ENCODE data around the gene JAK1.

JAK1 gene

GRCh38 chr1:64887689-64888217 is 78.6 kb downstream of the JAK1 start:
- no peak for FAIRE-seq

GRCh38 chr1:64886877-64887276 is 79.5 kb downstream of the JAK1 start:
- FAIRE-seq = no peak

- no peak for FAIRE-seq
Measured at GRCh38 chr1:64885648-64886047, 80.7 kb downstream of the JAK1 start.

- FAIRE-seq = no peak
Measured at GRCh38 chr1:64884261-64885040, 81.9 kb downstream of the JAK1 start.

GRCh38 chr1:64882574-64883255 is 83.6 kb downstream of the JAK1 start:
- FAIRE-seq = no peak

- FAIRE-seq = no peak
Measured at GRCh38 chr1:64881281-64881680, 85.1 kb downstream of the JAK1 start.

- no peak for FAIRE-seq
Measured at GRCh38 chr1:64880449-64880848, 85.9 kb downstream of the JAK1 start.

GRCh38 chr1:64878931-64879611 is 87.3 kb downstream of the JAK1 start:
- no peak for FAIRE-seq

GRCh38 chr1:64878090-64878489 is 88.3 kb downstream of the JAK1 start:
- no peak for FAIRE-seq

GRCh38 chr1:64877598-64877997 is 88.8 kb downstream of the JAK1 start:
- no peak for FAIRE-seq

GRCh38 chr1:64877151-64877550 is 89.2 kb downstream of the JAK1 start:
- FAIRE-seq = no peak

GRCh38 chr1:64875606-64876005 is 90.7 kb downstream of the JAK1 start:
- FAIRE-seq = no peak

- no peak for FAIRE-seq
Measured at GRCh38 chr1:64875101-64875500, 91.2 kb downstream of the JAK1 start.

- no peak for FAIRE-seq
Measured at GRCh38 chr1:64874666-64875065, 91.7 kb downstream of the JAK1 start.

GRCh38 chr1:64873576-64873975 is 92.8 kb downstream of the JAK1 start:
- no peak for FAIRE-seq

- FAIRE-seq = no peak
Measured at GRCh38 chr1:64872067-64872466, 94.3 kb downstream of the JAK1 start.

- no peak for FAIRE-seq
Measured at GRCh38 chr1:64871256-64871655, 95.1 kb downstream of the JAK1 start.

GRCh38 chr1:64867266-64867665 is 99.1 kb downstream of the JAK1 start:
- FAIRE-seq = no peak

GRCh38 chr1:64866689-64867088 is 99.7 kb downstream of the JAK1 start:
- FAIRE-seq = no peak

GRCh38 chr1:64865105-64865757 is 101.1 kb downstream of the JAK1 start:
- no peak for FAIRE-seq

- no peak for FAIRE-seq
Measured at GRCh38 chr1:64864018-64864940, 102.1 kb downstream of the JAK1 start.

- no peak for FAIRE-seq
Measured at GRCh38 chr1:64861611-64862010, 104.7 kb downstream of the JAK1 start.
